Trophoblast cell (in vitro differentiated cells and primary cell): Measurements from ENCODE around the gene PDE4B.

Source experiments
- DNase-seq, 2 donors: peaks; one replicate each; pipeline ENCODE4 v3.0.0-alpha.2; 2016
- H2AFZ ChIP-seq: 2 replicates; pipeline ENCODE4 v1.6.1; 2013; ENCODE audit warnings: low read length, moderate library complexity, mild to moderate bottlenecking; ENCODE audit not compliant: insufficient read depth, poor library complexity
- H2AK5ac ChIP-seq: 2 replicates; pipeline ENCODE4 v1.6.1; 2013; ENCODE audit warnings: mild to moderate bottlenecking, low read length
- H2BK120ac ChIP-seq: 2 replicates; pipeline ENCODE4 v1.6.1; 2013; ENCODE audit warnings: low read length, mild to moderate bottlenecking, moderate library complexity; ENCODE audit not compliant: insufficient read depth, poor library complexity
- H2BK12ac ChIP-seq: 2 replicates; pipeline ENCODE4 v1.6.1; 2013; ENCODE audit warnings: mild to moderate bottlenecking, low read length, moderate library complexity
- H2BK5ac ChIP-seq: 2 replicates; pipeline ENCODE4 v1.6.1; 2013; ENCODE audit warnings: low read length, low read depth, moderate library complexity, mild to moderate bottlenecking; ENCODE audit not compliant: poor library complexity
- H3K14ac ChIP-seq: 2 replicates; pipeline ENCODE4 v1.6.1; 2013; ENCODE audit warnings: mild to moderate bottlenecking, low read length
- H3K18ac ChIP-seq: 2 replicates; pipeline ENCODE4 v1.6.1; 2013; ENCODE audit warnings: mild to moderate bottlenecking, low read length
- H3K23ac ChIP-seq: 2 replicates; pipeline ENCODE4 v1.6.1; 2013; ENCODE audit warnings: low read length
- H3K27ac ChIP-seq: 2 replicates; pipeline ENCODE4 v1.5.1; 2013; ENCODE audit warnings: low read depth, mild to moderate bottlenecking, inconsistent platforms, low read length, moderate library complexity
- H3K27me3 ChIP-seq: 2 replicates; pipeline ENCODE4 v1.6.1; 2013; ENCODE audit warnings: inconsistent platforms, mild to moderate bottlenecking, low read length, moderate library complexity; ENCODE audit not compliant: insufficient read depth
- H3K36me3 ChIP-seq, 2 experiments: 1 replicate in 1 of 2; 2 replicates in 1 of 2; pipeline ENCODE4 v1.6.1; 2013; ENCODE audit warnings: low read length in 2 of 2, mild to moderate bottlenecking in 2 of 2, moderate library complexity in 1 of 2; ENCODE audit not compliant: insufficient read depth in 2 of 2, control insufficient read depth in 1 of 2
- H3K4ac ChIP-seq: 2 replicates; pipeline ENCODE4 v1.6.1; 2013; ENCODE audit warnings: low read depth, mild to moderate bottlenecking, low read length, moderate library complexity
- H3K4me1 ChIP-seq, 2 experiments: 1 replicate in 1 of 2; 2 replicates in 1 of 2; pipeline ENCODE4 v1.6.1; 2013; ENCODE audit warnings: low read length in 2 of 2, mild to moderate bottlenecking in 2 of 2, moderate library complexity in 1 of 2; ENCODE audit not compliant: insufficient read depth in 2 of 2, control insufficient read depth in 1 of 2
- H3K4me2 ChIP-seq: 2 replicates; pipeline ENCODE4 v1.6.1; 2013; ENCODE audit warnings: inconsistent platforms, mild to moderate bottlenecking, low read length, moderate library complexity
- H3K4me3 ChIP-seq: 2 replicates; pipeline ENCODE4 v1.5.1; 2013; ENCODE audit warnings: mild to moderate bottlenecking, low read depth, low read length, inconsistent platforms
- H3K79me1 ChIP-seq: one replicate; pipeline ENCODE4 v1.6.1; 2013; ENCODE audit warnings: low read length
- H3K79me2 ChIP-seq: 2 replicates; pipeline ENCODE4 v1.6.1; 2013; ENCODE audit warnings: low read length, mild to moderate bottlenecking; ENCODE audit not compliant: control insufficient read depth, insufficient read depth, poor library complexity
- H3K9ac ChIP-seq: 2 replicates; pipeline ENCODE4 v1.6.1; 2013; ENCODE audit warnings: mild to moderate bottlenecking, low read length
- H3K9me3 ChIP-seq: 2 replicates; pipeline ENCODE4 v1.6.1; 2013; ENCODE audit warnings: low read depth, mild to moderate bottlenecking, control low read depth, inconsistent platforms, low read length; ENCODE audit not compliant: insufficient read depth
- H4K12ac ChIP-seq: 2 replicates; pipeline ENCODE4 v1.6.1; 2013; ENCODE audit warnings: low read depth, mild to moderate bottlenecking, low read length, moderate library complexity
- H4K8ac ChIP-seq: 2 replicates; pipeline ENCODE4 v1.6.1; 2013; ENCODE audit warnings: low read depth, mild to moderate bottlenecking, low read length, moderate library complexity
- H4K91ac ChIP-seq: one replicate; pipeline ENCODE4 v1.6.1; 2013; ENCODE audit warnings: low read depth, mild to moderate bottlenecking, low read length, moderate library complexity
- WGBS: extraction: QIAGEN DNeasy Blood & Tissue Kit; methylation state at CpG from one replicate; pipeline ENCODE4 v1.1.7; 2013; ENCODE audit warnings: missing lambda C conversion rate; ENCODE audit not compliant: insufficient read length, insufficient coverage; ENCODE audit errors: extremely low coverage; 5-methylcytosine and 5-hydroxymethylcytosine counted together

PDE4B gene

GRCh38 chr1:66331658-66332547, 539.2 kb downstream of the PDE4B start:
- H3K14ac ChIP-seq = no peak overlapping the region
- H3K4me2 ChIP-seq = peak overlapping the region; percentile 65
- H3K4ac ChIP-seq = no peak overlapping the region
- peak overlapping the region; percentile 61 for H4K8ac ChIP-seq
- no peak overlapping the region for H3K9ac ChIP-seq
- DNase-seq = peak; percentile 31 to 43
- H2BK5ac ChIP-seq = no peak overlapping the region
- peaks cover 3% of the 10 kb centered on the region for H3K79me1 ChIP-seq
- no CpG with 5 or more reads among the region's 18 CpGs for WGBS
- peak overlapping the region; percentile 44 for H3K27ac ChIP-seq
- H4K91ac ChIP-seq = peak overlapping the region; percentile 10
- H3K9me3 ChIP-seq = no peaks in the 10 kb centered on the region
- no peaks in the 10 kb centered on the region for H3K79me2 ChIP-seq
- no peak overlapping the region for H3K18ac ChIP-seq
- no peak overlapping the region for H2AK5ac ChIP-seq
- peak overlapping the region; percentile 4 for H2BK120ac ChIP-seq
- no peaks in the 10 kb centered on the region for H3K36me3 ChIP-seq
- no peaks in the 10 kb centered on the region for H3K4me1 ChIP-seq
- H4K12ac ChIP-seq = no peak overlapping the region
- H2BK12ac ChIP-seq = no peak overlapping the region
- H2AFZ ChIP-seq = peak overlapping the region; percentile 15
- no peaks in the 10 kb centered on the region for H3K27me3 ChIP-seq
- H3K4me3 ChIP-seq = no peak overlapping the region
- no peak overlapping the region for H3K23ac ChIP-seq

GRCh38 chr1:66332548-66332901, 539.8 kb downstream of the PDE4B start:
- H3K9me3 ChIP-seq = no peaks in the 10 kb centered on the region
- H3K36me3 ChIP-seq = no peaks in the 10 kb centered on the region
- peak overlapping the region; percentile 65 for H3K4me2 ChIP-seq
- DNase-seq = no peak
- WGBS = no CpG with 5 or more reads among the region's 2 CpGs
- no peaks in the 10 kb centered on the region for H3K27me3 ChIP-seq
- no peak overlapping the region for H4K12ac ChIP-seq
- H3K9ac ChIP-seq = no peak overlapping the region
- peak overlapping the region; percentile 15 for H2AFZ ChIP-seq
- H2BK120ac ChIP-seq = no peak overlapping the region
- H4K91ac ChIP-seq = no peak overlapping the region
- no peak overlapping the region for H2BK12ac ChIP-seq
- H2BK5ac ChIP-seq = no peak overlapping the region
- H3K4me1 ChIP-seq = no peaks in the 10 kb centered on the region
- H3K27ac ChIP-seq = peak overlapping the region; percentile 44
- H3K4me3 ChIP-seq = no peak overlapping the region
- no peak overlapping the region for H3K18ac ChIP-seq
- H3K79me1 ChIP-seq = peaks cover 3% of the 10 kb centered on the region
- no peak overlapping the region for H3K14ac ChIP-seq
- H2AK5ac ChIP-seq = no peak overlapping the region
- no peaks in the 10 kb centered on the region for H3K79me2 ChIP-seq
- H3K4ac ChIP-seq = no peak overlapping the region
- H4K8ac ChIP-seq = peak overlapping the region; percentile 61
- no peak overlapping the region for H3K23ac ChIP-seq

DNA sequence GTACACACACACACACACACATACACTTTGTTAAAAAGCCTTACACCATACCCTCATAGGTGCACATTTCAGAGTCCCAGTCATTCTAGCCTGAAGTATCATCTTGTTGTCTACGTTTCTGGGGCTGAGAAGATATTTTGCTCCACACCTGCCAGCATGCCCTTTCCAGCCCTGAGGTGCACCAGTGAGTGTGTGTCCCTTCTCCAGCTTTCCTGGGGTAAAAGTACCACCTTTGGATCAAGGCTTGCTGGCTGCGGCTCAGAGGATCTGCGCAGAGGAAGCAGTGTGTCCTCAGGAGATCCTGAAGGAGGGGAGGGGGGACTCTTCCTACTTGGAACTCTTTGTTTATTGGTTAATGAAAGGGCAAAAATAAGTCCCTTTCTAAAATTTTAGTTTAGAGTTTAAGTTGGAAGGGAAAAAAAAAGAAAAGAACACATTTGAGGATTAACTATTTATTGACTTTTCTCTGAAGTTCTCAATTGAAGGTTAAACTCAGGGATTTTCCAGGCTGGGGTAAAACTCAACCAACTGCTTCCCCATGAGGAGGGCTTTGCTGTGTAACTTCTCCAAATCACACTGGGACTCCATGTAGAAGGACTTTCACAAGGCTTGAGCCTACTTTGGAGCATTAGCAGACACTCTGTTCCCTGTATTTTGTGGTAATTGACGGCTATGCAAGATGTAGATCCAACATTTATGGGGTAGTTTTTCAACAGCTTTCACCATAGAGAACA, 540.9 kb downstream of the PDE4B start:
- Histone ChIP-seq H4K8ac (no peak overlapping the region), H3K9ac (no peak overlapping the region), H3K4me3 (no peak overlapping the region), H3K79me1 (peaks cover 3% of the 10 kb centered on the region), H4K12ac (no peak overlapping the region), H2BK5ac (no peak overlapping the region), H3K4ac (no peak overlapping the region), H3K4me2 (no peak overlapping the region), H3K79me2 (no peaks in the 10 kb centered on the region), H3K14ac (no peak overlapping the region), H3K4me1 (no peaks in the 10 kb centered on the region), H3K23ac (no peak overlapping the region), H2AK5ac (no peak overlapping the region), H4K91ac (no peak overlapping the region), H3K9me3 (no peaks in the 10 kb centered on the region), H3K36me3 (no peaks in the 10 kb centered on the region), H2BK12ac (no peak overlapping the region), H2AFZ (no peak overlapping the region), H3K27ac (no peak overlapping the region), H3K27me3 (no peaks in the 10 kb centered on the region), H3K18ac (no peak overlapping the region), H2BK120ac (no peak overlapping the region)
- DNase-seq = peak in 1 of 2 donors; percentile 21
- WGBS = no CpG with 5 or more reads among the region's 4 CpGs

GRCh38 chr1:66334318-66334717, 541.6 kb downstream of the PDE4B start:
- no peak overlapping the region for H2AK5ac ChIP-seq
- no peak overlapping the region for H3K4ac ChIP-seq
- DNase-seq = no peak
- no peaks in the 10 kb centered on the region for H3K36me3 ChIP-seq
- no peak overlapping the region for H2BK5ac ChIP-seq
- H3K9me3 ChIP-seq = no peaks in the 10 kb centered on the region
- H3K27me3 ChIP-seq = no peaks in the 10 kb centered on the region
- no peak overlapping the region for H2BK120ac ChIP-seq
- H4K12ac ChIP-seq = no peak overlapping the region
- no peak overlapping the region for H4K8ac ChIP-seq
- no peak overlapping the region for H3K4me2 ChIP-seq
- no peak overlapping the region for H3K18ac ChIP-seq
- H2AFZ ChIP-seq = no peak overlapping the region
- H4K91ac ChIP-seq = no peak overlapping the region
- no peak overlapping the region for H3K4me3 ChIP-seq
- no peak overlapping the region for H3K9ac ChIP-seq
- no peaks in the 10 kb centered on the region for H3K4me1 ChIP-seq
- no peak overlapping the region for H3K27ac ChIP-seq
- H3K23ac ChIP-seq = no peak overlapping the region
- no peak overlapping the region for H3K14ac ChIP-seq
- H3K79me1 ChIP-seq = peaks cover 3% of the 10 kb centered on the region
- no peak overlapping the region for H2BK12ac ChIP-seq
- no CpG with 5 or more reads among the region's 2 CpGs for WGBS
- H3K79me2 ChIP-seq = no peaks in the 10 kb centered on the region
